Lung (tissue), 12 donors: ENCODE measurements around the gene FGR. TPM values are rescaled to one million over a fixed set of nuclear protein-coding genes. Genes with fewer than 3 reads are reported as not detected.

ENCODE experiments used
- ATAC-seq: fragments of 200-7000 bp; cut with Tn5 transposase; one replicate; pipeline ENCODE4 v1.9.1; 2020; ENCODE audit warnings: moderate number of reproducible peaks; ENCODE audit not compliant: insufficient read depth, low FRiP score
- DNase-seq, 3 donors: peaks; one replicate each; pipeline ENCODE4 v3.0.0-alpha.2; 2013 to 2017
- H3K27ac ChIP-seq, 2 donors: one replicate each; pipeline ENCODE4 v1.5.1; 2013; ENCODE audit warnings: mild to moderate bottlenecking in 2 of 2, moderate library complexity in 2 of 2, control low read depth in 1 of 2, inconsistent platforms in 1 of 2, low read depth in 1 of 2, low read length in 1 of 2
- H3K27me3 ChIP-seq, 3 donors: one replicate each; pipeline ENCODE4 v1.5.1; 2013; ENCODE audit warnings: low read length in 2 of 3; ENCODE audit not compliant: control insufficient read depth in 3 of 3, insufficient read depth in 3 of 3
- H3K36me3 ChIP-seq, 4 donors: one replicate each; pipeline ENCODE4 v1.5.1; 2013; ENCODE audit warnings: low read length in 4 of 4, mild to moderate bottlenecking in 1 of 4, moderate library complexity in 1 of 4; ENCODE audit not compliant: control insufficient read depth in 4 of 4, insufficient read depth in 4 of 4
- H3K4me1 ChIP-seq, 5 donors: one replicate each; pipeline ENCODE4 v1.5.1; 2013; ENCODE audit warnings: low read length in 5 of 5, mild to moderate bottlenecking in 2 of 5, moderate library complexity in 1 of 5; ENCODE audit not compliant: control insufficient read depth in 5 of 5, insufficient read depth in 5 of 5
- H3K4me3 ChIP-seq: one replicate; pipeline ENCODE4 v1.5.1; 2013; ENCODE audit warnings: mild to moderate bottlenecking, control low read depth, moderate library complexity
- H3K9ac ChIP-seq, 2 donors: one replicate each; pipeline ENCODE4 v1.5.1; 2013; ENCODE audit warnings: low read length in 2 of 2, control low read depth in 1 of 2; ENCODE audit not compliant: insufficient read depth in 1 of 2
- H3K9me3 ChIP-seq, 4 donors: one replicate each; pipeline ENCODE4 v1.5.1; 2013; ENCODE audit warnings: low read length in 3 of 4, mild to moderate bottlenecking in 1 of 4, moderate library complexity in 1 of 4; ENCODE audit not compliant: control insufficient read depth in 4 of 4, insufficient read depth in 3 of 4
- WGBS, 2 donors: extraction: QIAGEN DNeasy Blood & Tissue Kit; methylation state at CpG; one replicate each; pipeline ENCODE4 v1.1.7; 2013; 5-methylcytosine and 5-hydroxymethylcytosine counted together
- polyA plus RNA-seq, 2 donors: library from polyadenylated mRNA; stranded (reverse); fragments of 200-250 nt; gene quantifications; one replicate each; pipeline ENCODE4 v1.2.1, GENCODE V29; 2013
- total RNA-seq, 2 donors: library from RNA; depleted of rRNA in 1 of 2; stranded (reverse); fragments of >200 nt in 1 of 2; gene quantifications; one replicate each; pipeline ENCODE4 v1.2.1, GENCODE V29; 2014 to 2021
- TF ChIP-seq, protein P1 (sequence below): IDR thresholded peaks from 2 replicates; pipeline ENCODE4 v1.5.1; 2012; ENCODE audit warnings: mild to moderate bottlenecking; ENCODE audit errors: control extremely low read depth, extremely low read depth
- donor health status: control.
- donor health status: control.
- donor health status: Bipolar disorder and iron deficiency.
- donor health status: healthy.
- donor health status: DM: yes; HTN: yes; CAD: no.

FGR gene
- total and polyA plus RNA-seq, 4 donors, result 26.6 to 403 (median 111) TPM

DNA sequence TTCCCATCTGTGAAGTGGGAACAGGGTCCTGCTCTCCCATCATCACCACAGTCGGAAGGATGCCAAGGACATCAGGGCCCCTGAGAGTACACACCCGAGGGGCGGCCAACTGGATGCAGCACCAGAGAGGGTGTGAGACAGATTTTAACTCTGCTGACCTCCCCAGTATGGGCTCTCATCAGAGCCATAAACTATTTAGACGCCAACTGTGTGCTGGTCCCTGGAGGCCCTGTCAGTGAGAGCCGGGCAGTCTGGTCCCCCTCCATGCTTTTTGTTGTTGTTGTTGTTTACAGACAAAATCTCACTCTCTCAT is 1.7 kb downstream of the FGR start:
- TF ChIP-seq, protein P1, sequence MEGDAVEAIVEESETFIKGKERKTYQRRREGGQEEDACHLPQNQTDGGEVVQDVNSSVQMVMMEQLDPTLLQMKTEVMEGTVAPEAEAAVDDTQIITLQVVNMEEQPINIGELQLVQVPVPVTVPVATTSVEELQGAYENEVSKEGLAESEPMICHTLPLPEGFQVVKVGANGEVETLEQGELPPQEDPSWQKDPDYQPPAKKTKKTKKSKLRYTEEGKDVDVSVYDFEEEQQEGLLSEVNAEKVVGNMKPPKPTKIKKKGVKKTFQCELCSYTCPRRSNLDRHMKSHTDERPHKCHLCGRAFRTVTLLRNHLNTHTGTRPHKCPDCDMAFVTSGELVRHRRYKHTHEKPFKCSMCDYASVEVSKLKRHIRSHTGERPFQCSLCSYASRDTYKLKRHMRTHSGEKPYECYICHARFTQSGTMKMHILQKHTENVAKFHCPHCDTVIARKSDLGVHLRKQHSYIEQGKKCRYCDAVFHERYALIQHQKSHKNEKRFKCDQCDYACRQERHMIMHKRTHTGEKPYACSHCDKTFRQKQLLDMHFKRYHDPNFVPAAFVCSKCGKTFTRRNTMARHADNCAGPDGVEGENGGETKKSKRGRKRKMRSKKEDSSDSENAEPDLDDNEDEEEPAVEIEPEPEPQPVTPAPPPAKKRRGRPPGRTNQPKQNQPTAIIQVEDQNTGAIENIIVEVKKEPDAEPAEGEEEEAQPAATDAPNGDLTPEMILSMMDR, result no peak
- H3K36me3 ChIP-seq, result no peaks in the 10 kb centered on the region
- DNase-seq, result no peak
- peaks cover 0 to 24% (median 4%) of the 10 kb centered on the region in 5 donors for H3K4me1 ChIP-seq
- H3K9ac ChIP-seq, result no peak overlapping the region
- peaks cover 0 to 27% (median 18%) of the 10 kb centered on the region in 3 donors for H3K27me3 ChIP-seq
- WGBS, 2 donors, result 63 to 73% methylated on average over 5 of the region's 5 CpGs
- ATAC-seq, result no peak
- peak overlapping the region; percentile 27 to 96 for H3K27ac ChIP-seq
- H3K9me3 ChIP-seq, result no peaks in the 10 kb centered on the region
- H3K4me3 ChIP-seq, result no peak overlapping the region

DNA sequence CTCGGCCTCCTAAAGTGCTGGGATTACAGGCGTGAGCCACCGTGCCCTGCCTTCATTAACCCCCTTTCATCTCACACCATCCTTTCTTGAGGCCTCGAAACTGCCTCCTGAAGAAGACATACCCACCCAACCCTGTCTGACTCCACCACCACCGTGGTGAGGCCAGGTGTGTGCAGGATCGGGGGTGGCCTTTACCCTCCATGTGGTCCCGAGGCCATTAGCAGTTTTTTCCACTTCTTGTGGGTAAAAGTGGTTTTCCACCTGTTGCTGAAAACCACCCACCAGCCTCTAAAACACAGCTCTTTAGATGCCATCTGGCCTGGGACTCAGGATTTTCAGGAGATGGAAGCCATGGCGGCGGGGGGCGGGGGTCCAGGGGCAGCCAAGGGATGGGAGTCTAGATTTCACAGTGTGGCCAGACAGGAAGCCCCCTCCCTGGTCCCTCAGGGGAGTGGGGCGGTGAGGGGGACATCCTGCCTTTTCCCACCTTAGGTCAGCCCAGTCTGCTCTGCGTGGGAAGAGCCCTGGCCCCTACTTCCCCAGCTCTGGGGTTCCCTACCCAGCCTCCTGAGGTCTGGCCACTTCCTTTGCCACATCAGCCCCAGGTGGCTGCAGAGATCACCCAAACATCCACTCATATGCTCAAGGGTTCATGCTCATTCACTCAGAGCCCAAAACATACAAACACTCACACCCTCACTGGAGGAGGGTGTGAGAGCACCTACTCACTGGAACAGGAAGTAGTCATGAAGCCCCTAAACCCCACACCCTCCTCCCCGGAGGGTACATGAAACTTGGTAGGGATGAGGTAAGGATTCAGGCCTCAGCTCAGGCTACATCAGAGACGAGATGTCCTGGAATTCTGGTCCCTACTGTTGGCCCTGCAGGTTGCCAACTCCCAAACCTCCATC is 2.3 kb downstream of the FGR start:
- Histone ChIP-seq H3K27ac (peak overlapping the region; percentile 48 to 96), H3K4me3 (no peak overlapping the region), H3K4me1 (peaks cover 0 to 24% (median 4%) of the 10 kb centered on the region in 5 donors), H3K9me3 (no peaks in the 10 kb centered on the region), H3K36me3 (no peaks in the 10 kb centered on the region), H3K27me3 (peaks cover 0 to 27% (median 18%) of the 10 kb centered on the region in 3 donors), H3K9ac (no peak overlapping the region)
- no peak for ATAC-seq
- TF ChIP-seq, protein P1, result no peak
- no peak for DNase-seq
- WGBS, 2 donors, result 23 to 49% methylated on average over 13 to 14 of the region's 14 CpGs

DNA sequence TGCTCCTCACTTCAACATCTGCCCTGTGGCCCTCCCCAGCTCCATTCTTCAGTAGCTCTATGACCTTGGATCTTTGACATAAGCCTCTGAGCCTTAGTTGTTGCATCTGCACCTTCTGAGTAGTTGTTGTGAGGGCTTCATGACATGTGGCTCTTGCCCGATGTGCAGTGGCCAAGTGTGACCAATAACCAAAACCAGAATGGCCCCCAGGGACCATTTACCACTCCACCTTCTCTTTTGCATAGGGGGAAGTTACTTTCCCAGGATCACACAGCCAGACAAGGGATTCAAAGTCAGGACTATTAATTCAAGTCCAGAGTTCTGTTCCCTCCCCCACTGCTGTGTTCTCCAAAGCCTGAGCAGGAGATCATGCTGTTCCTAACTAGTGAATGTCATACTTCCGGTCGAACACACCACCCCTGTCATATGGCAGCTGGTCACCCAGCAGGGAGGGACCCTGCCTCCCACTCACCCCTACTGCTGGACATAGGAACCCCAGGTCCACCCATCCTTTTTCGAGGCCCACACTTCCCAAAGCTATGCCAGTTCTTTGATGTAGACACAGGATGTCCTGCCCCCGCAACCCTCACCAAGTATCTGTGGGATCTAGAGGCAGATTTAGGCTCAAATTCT is 4.0 kb downstream of the FGR start:
- H3K4me3 ChIP-seq, result no peak overlapping the region
- 30 to 41% methylated on average over 5 of the region's 5 CpGs for WGBS, 2 donors
- peaks cover 0 to 22% (median 18%) of the 10 kb centered on the region in 3 donors for H3K27me3 ChIP-seq
- H3K9me3 ChIP-seq, result no peaks in the 10 kb centered on the region
- H3K27ac ChIP-seq, result peak overlapping the region; percentile 58 to 95
- TF ChIP-seq, protein P1, result no peak
- H3K36me3 ChIP-seq, result no peaks in the 10 kb centered on the region
- ATAC-seq (peak; percentile 15), DNase-seq (peak in 1 of 3 donors; percentile 40)
- H3K4me1 ChIP-seq, result peaks cover 0 to 20% (median 4%) of the 10 kb centered on the region in 5 donors
- no peak overlapping the region for H3K9ac ChIP-seq
